Neural progenitor cell (in vitro differentiated cells): ENCODE data around the gene THAP4. TPM values are rescaled to one million over a fixed set of nuclear protein-coding genes. Genes with fewer than 3 reads are reported as not detected.

ENCODE experiments used
- DNase-seq: peaks from one replicate; pipeline ENCODE4 v3.0.0-alpha.2; 2016; ENCODE audit warnings: low spot score
- H2AFZ ChIP-seq: fragments of 200-600 bp; sonication (generic); replicated peaks from 2 replicates; pipeline ENCODE4 v1.6.1; 2016; ENCODE audit warnings: antibody characterized with exemption
- H3F3A ChIP-seq: fragments of 200-600 bp; sonication (generic); 2 replicates; pipeline ENCODE4 v1.6.1; 2016; ENCODE audit warnings: antibody characterized with exemption, low read depth
- H3K27ac ChIP-seq: fragments of 200-600 bp; sonication (generic); 2 replicates; pipeline ENCODE4 v1.5.1; 2016; ENCODE audit warnings: mild to moderate bottlenecking
- H3K27me3 ChIP-seq: fragments of 200-600 bp; sonication (generic); 2 replicates; pipeline ENCODE4 v1.6.1; 2016; ENCODE audit warnings: mild to moderate bottlenecking, moderate library complexity
- H3K36me3 ChIP-seq: fragments of 200-600 bp; sonication (generic); 2 replicates; pipeline ENCODE4 v1.5.1; 2016
- H3K4me1 ChIP-seq: fragments of 200-600 bp; sonication (generic); 2 replicates; pipeline ENCODE4 v1.6.1; 2016; ENCODE audit warnings: mixed run types
- H3K4me2 ChIP-seq: fragments of 200-600 bp; sonication (generic); 2 replicates; pipeline ENCODE4 v1.6.1; 2016
- H3K4me3 ChIP-seq: fragments of 200-600 bp; sonication (generic); 2 replicates; pipeline ENCODE4 v1.5.1; 2016
- H3K79me2 ChIP-seq: fragments of 200-600 bp; sonication (generic); 2 replicates; pipeline ENCODE4 v1.6.1; 2016; ENCODE audit warnings: low read depth
- H3K9ac ChIP-seq: fragments of 200-600 bp; sonication (generic); 2 replicates; pipeline ENCODE4 v1.6.1; 2016
- H3K9me3 ChIP-seq: fragments of 200-600 bp; sonication (generic); 2 replicates; pipeline ENCODE4 v1.5.1; 2016; ENCODE audit warnings: low read depth
- H4K20me1 ChIP-seq: fragments of 200-600 bp; sonication (generic); 2 replicates; pipeline ENCODE4 v1.6.1; 2016; ENCODE audit warnings: low read depth
- H3K27ac Mint-ChIP-seq: 3 replicates; pipeline ENCODE4 v1.8.0; 2021; ENCODE audit warnings: mixed read lengths
- H3K27me3 Mint-ChIP-seq: 2 replicates; pipeline ENCODE4 v1.8.0; 2022; ENCODE audit warnings: low read depth, mild to moderate bottlenecking, inconsistent platforms, moderate library complexity, mixed read lengths; ENCODE audit not compliant: insufficient read depth
- H3K36me3 Mint-ChIP-seq: 3 replicates; pipeline ENCODE4 v1.8.0; 2021; ENCODE audit warnings: mixed read lengths
- H3K4me1 Mint-ChIP-seq: 3 replicates; pipeline ENCODE4 v1.8.0; 2021; ENCODE audit warnings: mixed read lengths
- H3K4me3 Mint-ChIP-seq: 3 replicates; pipeline ENCODE4 v1.8.0; 2021; ENCODE audit warnings: mild to moderate bottlenecking, moderate library complexity, mixed read lengths
- H3K9me3 Mint-ChIP-seq: 3 replicates; pipeline ENCODE4 v1.8.0; 2020; ENCODE audit warnings: mixed read lengths
- CTCF ChIP-seq: fragments of 200-600 bp; sonication (generic); IDR thresholded peaks from 2 replicates; pipeline ENCODE4 v1.5.1; 2017; ENCODE audit warnings: antibody characterized with exemption, mild to moderate bottlenecking
- EZH2 ChIP-seq: fragments of 200-600 bp; sonication (generic); IDR thresholded peaks from 2 replicates; pipeline ENCODE4 v1.6.1; 2017; ENCODE audit warnings: antibody characterized with exemption, mild to moderate bottlenecking, moderate library complexity
- EZH2phosphoT487 ChIP-seq: fragments of 200-600 bp; sonication (generic); IDR thresholded peaks from 2 replicates; pipeline ENCODE4 v1.6.1; 2017; ENCODE audit warnings: antibody characterized with exemption
- total RNA-seq: library from RNA; depleted of rRNA; stranded (reverse); fragments of >200 nt; gene quantifications from 2 replicates; pipeline ENCODE4 v1.2.3, GENCODE V29; 2015; ENCODE audit warnings: low replicate concordance

THAP4 gene
- total RNA-seq, 1 donor from 2014 or later, result 25.6 TPM

- H2AFZ ChIP-seq, result no peak overlapping the region
- DNase-seq, result no peak
- no peaks in the 10 kb centered on the region for H3F3A ChIP-seq
- H3K4me1 ChIP-seq, result no peaks in the 10 kb centered on the region
- H3K27ac Mint-ChIP-seq, result no peak overlapping the region
- H3K4me2 ChIP-seq, result no peak overlapping the region
- no peaks in the 10 kb centered on the region for H4K20me1 ChIP-seq
- no peaks in the 10 kb centered on the region for H3K27me3 ChIP-seq
- TF ChIP-seq CTCF (no peak), EZH2phosphoT487 (no peak), EZH2 (no peak)
- no peak overlapping the region for H3K4me3 Mint-ChIP-seq
- H3K27me3 Mint-ChIP-seq, result peaks cover 5% of the 10 kb centered on the region
- peaks cover 16% of the 10 kb centered on the region for H3K36me3 Mint-ChIP-seq
- no peak overlapping the region for H3K9ac ChIP-seq
- no peaks in the 10 kb centered on the region for H3K9me3 Mint-ChIP-seq
- peaks cover 8% of the 10 kb centered on the region for H3K79me2 ChIP-seq
- H3K4me1 Mint-ChIP-seq, result peaks cover 10% of the 10 kb centered on the region
- no peak overlapping the region for H3K4me3 ChIP-seq
- H3K27ac ChIP-seq, result no peak overlapping the region
- no peaks in the 10 kb centered on the region for H3K9me3 ChIP-seq
- H3K36me3 ChIP-seq, result no peaks in the 10 kb centered on the region
These were observed 30.8 kb downstream of the THAP4 start for GRCh38 chr2:241606186-241606585.

- no peak overlapping the region for H3K27ac ChIP-seq
- no peaks in the 10 kb centered on the region for H3K79me2 ChIP-seq
- no peak overlapping the region for H3K4me2 ChIP-seq
- DNase-seq, result no peak
- Mint-ChIP-seq H3K4me1 (peaks cover 2% of the 10 kb centered on the region), H3K4me3 (no peak overlapping the region), H3K27ac (no peak overlapping the region), H3K36me3 (peaks cover 22% of the 10 kb centered on the region), H3K9me3 (no peaks in the 10 kb centered on the region), H3K27me3 (peaks cover 3% of the 10 kb centered on the region)
- no peak overlapping the region for H2AFZ ChIP-seq
- H3K4me3 ChIP-seq, result no peak overlapping the region
- no peaks in the 10 kb centered on the region for H3K27me3 ChIP-seq
- no peaks in the 10 kb centered on the region for H3K36me3 ChIP-seq
- no peak overlapping the region for H3K9ac ChIP-seq
- TF ChIP-seq EZH2 (no peak), CTCF (no peak), EZH2phosphoT487 (no peak)
- H3F3A ChIP-seq, result no peaks in the 10 kb centered on the region
- H3K9me3 ChIP-seq, result no peaks in the 10 kb centered on the region
- no peaks in the 10 kb centered on the region for H4K20me1 ChIP-seq
- no peaks in the 10 kb centered on the region for H3K4me1 ChIP-seq
These were observed 33.3 kb downstream of the THAP4 start for GRCh38 chr2:241603686-241604085.

GRCh38 chr2:241602720-241603119, 34.2 kb downstream of the THAP4 start:
- H3K4me3 Mint-ChIP-seq, result no peak overlapping the region

More at GRCh38 chr2:241602720-241603119, 34.2 kb downstream of the THAP4 start:
- H3K4me2 ChIP-seq, result no peak overlapping the region
- no peaks in the 10 kb centered on the region for H3K36me3 ChIP-seq
- H3K27me3 ChIP-seq, result no peaks in the 10 kb centered on the region
- no peak overlapping the region for H3K27ac ChIP-seq
- TF ChIP-seq EZH2 (no peak), CTCF (no peak), EZH2phosphoT487 (no peak)
- H3K4me1 ChIP-seq, result no peaks in the 10 kb centered on the region
- H4K20me1 ChIP-seq, result no peaks in the 10 kb centered on the region
- no peaks in the 10 kb centered on the region for H3K79me2 ChIP-seq
- Mint-ChIP-seq H3K36me3 (peaks cover 25% of the 10 kb centered on the region), H3K9me3 (no peaks in the 10 kb centered on the region), H3K27ac (no peak overlapping the region), H3K27me3 (peaks cover 3% of the 10 kb centered on the region), H3K4me1 (no peaks in the 10 kb centered on the region)
- no peaks in the 10 kb centered on the region for H3F3A ChIP-seq
- no peak overlapping the region for H3K9ac ChIP-seq
- no peak overlapping the region for H2AFZ ChIP-seq
- no peak for DNase-seq
- no peaks in the 10 kb centered on the region for H3K9me3 ChIP-seq
- no peak overlapping the region for H3K4me3 ChIP-seq
